Lower leg skin (tissue), 4 donors: Measurements from ENCODE around the gene SH3D21. TPM values are rescaled to one million over a fixed set of nuclear protein-coding genes. Genes with fewer than 3 reads are reported as not detected.

Experiments used
- DNase-seq, 2 donors: peaks; one replicate each; pipeline ENCODE4 v3.0.0-alpha.2; 2019; ENCODE audit warnings: low spot score in 2 of 2
- H3K4me3 ChIP-seq: fragments of 200-600 bp; sonication (generic); 2 replicates; pipeline ENCODE4 v1.5.1; 2017; ENCODE audit warnings: mild to moderate bottlenecking, low read depth; ENCODE audit not compliant: poor library complexity, severe bottlenecking
- CTCF ChIP-seq, 3 donors: fragments of 450-650 bp; IDR thresholded peaks; one replicate each; pipeline ENCODE4 v1.5.1; 2016; ENCODE audit warnings: antibody characterized with exemption in 3 of 3, mild to moderate bottlenecking in 3 of 3, moderate library complexity in 2 of 3
- POLR2A ChIP-seq, 2 donors: fragments of 450-650 bp; IDR thresholded peaks; one replicate each; pipeline ENCODE4 v1.6.1; 2016 to 2017; ENCODE audit warnings: antibody characterized with exemption in 2 of 2, mild to moderate bottlenecking in 1 of 2, moderate library complexity in 1 of 2
- WGBS, 2 donors: methylation state at CpG; one replicate each; pipeline ENCODE4 v1.1.5; 2018; 5-methylcytosine and 5-hydroxymethylcytosine counted together
- intact Hi-C: fragments of 100-400 bp; cut with DNase I; formaldehyde crosslinking; loops from one replicate; pipeline ENCODE4 v1.15.0; 2023; ENCODE audit warnings: low total_unique reads
- total RNA-seq, 4 donors: library from RNA; depleted of rRNA; stranded (reverse); fragments of >200 nt; gene quantifications; one replicate each; pipeline ENCODE4 v1.1.0, GENCODE V29; 2016

Gene SH3D21
- total RNA-seq, 4 donors from 2014 or later: 9.8 to 20.9 (median 14.6) TPM

DNA sequence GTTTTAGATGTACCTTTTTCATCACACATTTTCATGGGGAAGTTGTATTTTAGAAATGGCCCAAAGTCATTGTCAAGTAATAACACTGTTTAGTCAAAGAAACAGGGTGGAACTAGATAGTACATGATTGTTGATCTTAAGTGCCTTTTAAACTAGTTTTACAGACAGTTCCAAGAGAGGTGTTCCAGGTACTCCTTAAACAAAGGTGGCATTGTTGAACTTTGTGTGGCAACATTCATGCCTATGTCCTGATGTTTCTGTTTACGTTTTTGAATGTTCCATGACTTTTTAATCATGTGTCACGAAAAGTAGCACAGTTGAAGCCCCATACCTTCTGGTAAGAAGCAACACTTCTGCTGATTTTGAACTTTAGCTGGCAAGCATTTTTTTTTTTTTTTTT, 9.1 kb upstream of the SH3D21 start:
- TF ChIP-seq POLR2A (IDR thresholded peaks at IDR 0.05): no peak
- no peak for TF ChIP-seq CTCF (IDR thresholded peaks at IDR 0.05)
- intact Hi-C loops: no loop called here
- no peak overlapping the region for H3K4me3 ChIP-seq
- DNase-seq: no peak
- WGBS, 2 donors: 81 to 82% methylated on average over 2 of the region's 2 CpGs

DNA sequence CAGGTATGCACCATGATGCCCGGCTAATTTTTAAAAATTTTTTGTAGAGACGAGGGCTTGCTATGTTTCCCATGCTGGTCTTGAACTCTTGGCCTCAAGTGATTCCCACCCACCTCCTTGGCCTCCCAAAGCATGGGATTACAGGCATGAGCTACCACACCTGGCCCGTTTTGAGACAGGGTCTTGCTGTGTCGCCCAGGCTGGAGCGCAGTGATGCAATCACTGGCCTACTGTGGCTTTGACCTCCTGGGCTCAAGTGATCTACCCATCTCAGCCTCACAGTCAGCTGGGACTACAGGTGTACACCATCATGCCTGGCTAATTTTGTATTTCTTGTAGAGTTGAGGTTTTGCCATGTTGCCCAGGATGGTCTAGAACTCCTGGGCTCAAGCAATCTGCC, 7.5 kb upstream of the SH3D21 start:
- intact Hi-C loops: no loop called here
- no peak overlapping the region for H3K4me3 ChIP-seq
- peak in 1 of 2 donors; percentile 61 for DNase-seq
- WGBS, 2 donors: 90 to 96% methylated on average over 5 of the region's 5 CpGs
- TF ChIP-seq CTCF (IDR thresholded peaks at IDR 0.05) (no peak), POLR2A (IDR thresholded peaks at IDR 0.05) (no peak)

DNA sequence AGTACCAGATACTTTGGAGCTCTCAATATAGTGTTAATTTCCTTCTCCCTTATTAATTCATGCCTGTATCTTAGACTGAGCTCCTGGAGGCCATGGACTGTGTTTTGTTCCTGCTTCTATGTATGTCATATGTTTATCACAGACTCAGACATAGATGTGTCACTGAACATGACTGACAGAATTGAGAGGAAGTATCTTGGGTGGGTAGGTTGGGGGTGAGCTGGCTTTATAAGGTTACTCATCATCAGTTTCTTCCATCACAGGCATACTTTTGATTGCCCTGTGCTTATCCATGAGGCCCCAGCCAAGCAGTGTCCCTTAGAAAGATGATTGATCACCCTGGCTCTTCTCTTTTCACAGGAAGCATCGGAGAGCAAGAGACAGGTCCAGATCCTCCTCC, 5.6 kb upstream of the SH3D21 start:
- peak in 1 of 2 donors; percentile 28 for DNase-seq
- H3K4me3 ChIP-seq: no peak overlapping the region
- WGBS, 2 donors: 76 to 77% methylated on average over 1 of the region's 1 CpG
- TF ChIP-seq POLR2A (IDR thresholded peaks at IDR 0.05): no peak
- no peak for TF ChIP-seq CTCF (IDR thresholded peaks at IDR 0.05)
- intact Hi-C loops: no loop called here

- TF ChIP-seq CTCF (IDR thresholded peaks at IDR 0.05) (no peak), POLR2A (IDR thresholded peaks at IDR 0.05) (no peak)
- intact Hi-C loops: no loop called here
- H3K4me3 ChIP-seq: no peak overlapping the region
- no peak for DNase-seq
- 64 to 67% methylated on average over 1 of the region's 1 CpG for WGBS, 2 donors
Observed at GRCh38 chr1:36301220-36301619, 4.9 kb upstream of the SH3D21 start.

- no peak overlapping the region for H3K4me3 ChIP-seq
- DNase-seq: no peak
- intact Hi-C loops: no loop called here
- TF ChIP-seq POLR2A (IDR thresholded peaks at IDR 0.05) (no peak), CTCF (IDR thresholded peaks at IDR 0.05) (no peak)
- WGBS, 2 donors: 70 to 75% methylated on average over 5 of the region's 5 CpGs
Observed at GRCh38 chr1:36303244-36303643, 2.9 kb upstream of the SH3D21 start.

- no peak for TF ChIP-seq POLR2A (IDR thresholded peaks at IDR 0.05)
- no peak for TF ChIP-seq CTCF (IDR thresholded peaks at IDR 0.05)
- H3K4me3 ChIP-seq: no peak overlapping the region
- DNase-seq: peak in 1 of 2 donors; percentile 85
- WGBS, 2 donors: 91 to 92% methylated on average over 23 of the region's 23 CpGs
- intact Hi-C loops: no loop called here
Observed at GRCh38 chr1:36303650-36304360, 2.4 kb upstream of the SH3D21 start.
